SK-N-MC (cell line): ENCODE results near the gene KLHL36.
"Not testable (repeated sequence)": the region's sequence is repeated elsewhere in the genome, so short reads cannot be mapped to it uniquely, and the experiment has no call there.

Experiments used
- DNase-seq: peaks from one replicate; pipeline ENCODE4 v3.0.0-alpha.2; 2011; ENCODE audit warnings: low read depth, low spot score
- H3K27ac ChIP-seq: fragments of 200-600 bp; sonication (generic); 2 replicates; pipeline ENCODE4 v1.5.1; 2016; ENCODE audit warnings: mixed run types
- H3K36me3 ChIP-seq: fragments of 200-600 bp; sonication (generic); 2 replicates; pipeline ENCODE4 v1.6.1; 2017; ENCODE audit warnings: antibody characterized with exemption, low read length, mixed read lengths; ENCODE audit not compliant: insufficient read depth
- H3K4me3 ChIP-seq: fragments of 200-600 bp; sonication (generic); 2 replicates; pipeline ENCODE4 v1.5.1; 2016
- H3K9ac ChIP-seq: fragments of 200-600 bp; sonication (generic); 2 replicates; pipeline ENCODE4 v1.8.0; 2017; ENCODE audit warnings: mixed run types, mixed read lengths; ENCODE audit not compliant: insufficient read length
- H3K9me3 ChIP-seq: fragments of 200-600 bp; sonication (generic); 2 replicates; pipeline ENCODE4 v1.6.1; 2017; ENCODE audit warnings: low read depth, mild to moderate bottlenecking, antibody characterized with exemption, low read length, moderate library complexity, mixed read lengths
- EZH2 ChIP-seq: fragments of 200-600 bp; sonication (generic); IDR thresholded peaks from one replicate; pipeline ENCODE4 v1.6.1; 2017; ENCODE audit warnings: antibody characterized with exemption
- FOXP2 ChIP-seq: optimal IDR thresholded peaks from 2 replicates; pipeline ENCODE3; 2011; ENCODE audit warnings: mild to moderate bottlenecking, moderate library complexity; ENCODE audit not compliant: insufficient read depth; ENCODE audit errors: extremely low read length, control extremely low read depth
- POLR2AphosphoS5 ChIP-seq: IDR thresholded peaks from 2 replicates; pipeline ENCODE4 v1.6.1; 2012; ENCODE audit warnings: mild to moderate bottlenecking, low read depth, low read length, borderline replicate concordance

The KLHL36 gene

GRCh38 chr16:84618581-84619460 is 29.5 kb upstream of the KLHL36 start:
- no peak for DNase-seq
- TF ChIP-seq EZH2 = no peak
- no peak for TF ChIP-seq FOXP2
- no peak for TF ChIP-seq POLR2AphosphoS5
- H3K4me3 ChIP-seq = no peak overlapping the region
- H3K9ac ChIP-seq = no peak overlapping the region
- no peak overlapping the region for H3K27ac ChIP-seq
- no peaks in the 10 kb centered on the region for H3K9me3 ChIP-seq
- no peaks in the 10 kb centered on the region for H3K36me3 ChIP-seq

GRCh38 chr16:84620913-84621312 is 27.4 kb upstream of the KLHL36 start:
- H3K9me3 ChIP-seq, H3K4me3 ChIP-seq, H3K9ac ChIP-seq, H3K36me3 ChIP-seq, DNase-seq, H3K27ac ChIP-seq: not testable (repeated sequence)

GRCh38 chr16:84625556-84625955 is 22.8 kb upstream of the KLHL36 start:
- TF ChIP-seq FOXP2 (no peak), POLR2AphosphoS5 (no peak), EZH2 (no peak)
- no peak overlapping the region for H3K27ac ChIP-seq
- H3K36me3 ChIP-seq = no peaks in the 10 kb centered on the region
- no peak overlapping the region for H3K9ac ChIP-seq
- DNase-seq = no peak
- H3K4me3 ChIP-seq = no peak overlapping the region
- no peaks in the 10 kb centered on the region for H3K9me3 ChIP-seq

- DNase-seq = no peak
- no peak overlapping the region for H3K9ac ChIP-seq
- H3K36me3 ChIP-seq = no peaks in the 10 kb centered on the region
- no peak overlapping the region for H3K4me3 ChIP-seq
- no peaks in the 10 kb centered on the region for H3K9me3 ChIP-seq
- H3K27ac ChIP-seq = no peak overlapping the region
- TF ChIP-seq EZH2 = no peak
- TF ChIP-seq FOXP2 = no peak
- no peak for TF ChIP-seq POLR2AphosphoS5
Measured at GRCh38 chr16:84628226-84628731, 20.0 kb upstream of the KLHL36 start.

DNA sequence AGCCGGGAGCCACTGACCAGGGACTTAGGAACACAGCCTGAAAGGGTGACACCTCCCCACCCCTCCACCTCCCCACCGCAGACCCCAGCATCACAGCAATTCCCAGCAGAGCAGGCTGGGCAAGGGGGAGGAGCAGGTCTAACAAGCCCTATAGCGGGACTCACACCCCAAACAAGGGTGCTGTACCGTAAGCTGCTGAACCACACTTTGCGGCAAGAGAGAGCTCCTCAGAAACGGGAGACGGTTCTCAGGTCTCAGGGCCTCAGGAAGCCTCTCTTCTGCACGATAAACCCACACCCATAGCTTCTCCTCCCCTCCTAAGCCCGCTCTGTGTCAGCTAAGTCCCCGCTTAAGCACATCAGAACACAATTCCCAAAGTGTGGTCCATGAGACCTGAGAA is 18.7 kb upstream of the KLHL36 start:
- no peak for DNase-seq
- no peak for TF ChIP-seq EZH2
- TF ChIP-seq POLR2AphosphoS5 = no peak
- TF ChIP-seq FOXP2 = no peak
- Histone ChIP-seq H3K36me3 (no peaks in the 10 kb centered on the region), H3K27ac (no peak overlapping the region), H3K4me3 (no peak overlapping the region), H3K9ac (no peak overlapping the region), H3K9me3 (no peaks in the 10 kb centered on the region)

- Histone ChIP-seq H3K9me3 (no peaks in the 10 kb centered on the region), H3K4me3 (no peak overlapping the region), H3K9ac (no peak overlapping the region), H3K36me3 (no peaks in the 10 kb centered on the region), H3K27ac (no peak overlapping the region)
- DNase-seq = no peak
- no peak for TF ChIP-seq EZH2
Measured at GRCh38 chr16:84630009-84630408, 18.3 kb upstream of the KLHL36 start.

DNA sequence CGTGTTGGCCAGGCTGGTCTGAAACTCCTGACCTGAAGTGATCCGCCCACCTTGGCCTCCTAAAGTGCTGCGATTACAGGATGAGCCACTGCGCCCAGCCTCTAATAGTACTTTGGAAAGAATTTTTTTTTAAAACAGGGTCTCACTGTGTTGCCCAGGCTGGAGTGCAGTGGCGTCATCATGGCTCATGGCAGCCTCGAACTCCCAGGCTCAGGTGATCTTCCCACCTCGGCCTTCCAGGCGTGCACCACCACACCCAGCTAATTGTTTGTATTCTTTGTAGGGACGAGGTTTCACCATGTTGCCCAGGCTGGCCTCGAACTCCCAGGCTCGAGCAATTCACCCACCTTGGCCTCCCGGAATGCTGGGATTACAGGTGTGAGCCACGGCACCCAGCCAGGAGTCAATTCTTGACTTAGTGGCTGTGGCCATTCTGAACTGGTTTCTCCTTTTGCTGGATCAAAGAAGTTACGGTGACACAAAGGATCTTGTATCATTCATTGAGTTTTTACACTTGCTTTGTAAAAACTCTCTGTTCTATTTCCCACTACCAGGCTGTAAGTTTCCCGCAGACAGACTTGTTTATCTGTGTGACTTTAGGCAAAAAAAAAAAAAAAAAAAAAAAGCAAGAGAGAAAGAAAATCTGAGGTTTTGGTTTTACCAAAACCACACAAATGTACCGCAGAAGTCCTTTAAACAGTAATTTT is 17.7 kb upstream of the KLHL36 start:
- DNase-seq = no peak
- no peak overlapping the region for H3K4me3 ChIP-seq
- TF ChIP-seq FOXP2 (no peak), EZH2 (no peak), POLR2AphosphoS5 (no peak)
- H3K36me3 ChIP-seq = no peaks in the 10 kb centered on the region
- H3K9me3 ChIP-seq = no peaks in the 10 kb centered on the region
- H3K27ac ChIP-seq = no peak overlapping the region
- H3K9ac ChIP-seq = no peak overlapping the region

DNA sequence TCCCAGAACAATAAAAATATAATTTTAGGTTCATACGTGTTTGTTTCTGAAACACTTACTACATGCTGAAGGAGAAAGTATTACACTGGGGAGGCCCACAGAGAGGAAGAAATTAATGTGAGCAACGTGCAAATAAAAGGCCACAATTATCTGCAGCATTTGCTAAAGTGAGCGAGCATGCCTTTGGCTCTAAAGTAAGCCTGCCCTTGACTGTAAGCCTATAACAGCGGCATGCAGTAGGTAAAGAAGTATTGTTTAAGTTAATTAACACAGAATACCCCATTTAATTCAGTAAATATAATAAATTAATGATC is 17.2 kb upstream of the KLHL36 start:
- no peak for DNase-seq
- no peak overlapping the region for H3K4me3 ChIP-seq
- TF ChIP-seq FOXP2 = no peak
- TF ChIP-seq EZH2 = no peak
- TF ChIP-seq POLR2AphosphoS5 = no peak
- no peak overlapping the region for H3K27ac ChIP-seq
- H3K9ac ChIP-seq = no peak overlapping the region
- H3K36me3 ChIP-seq = no peaks in the 10 kb centered on the region
- no peaks in the 10 kb centered on the region for H3K9me3 ChIP-seq

GRCh38 chr16:84631886-84632285 is 16.4 kb upstream of the KLHL36 start:
- Histone ChIP-seq H3K36me3 (no peaks in the 10 kb centered on the region), H3K4me3 (no peak overlapping the region), H3K9me3 (no peaks in the 10 kb centered on the region), H3K9ac (no peak overlapping the region), H3K27ac (no peak overlapping the region)
- TF ChIP-seq POLR2AphosphoS5 (no peak), FOXP2 (no peak), EZH2 (no peak)
- DNase-seq = no peak

GRCh38 chr16:84632862-84633261 is 15.4 kb upstream of the KLHL36 start:
- H3K9ac ChIP-seq, H3K9me3 ChIP-seq, H3K27ac ChIP-seq, H3K36me3 ChIP-seq, DNase-seq, H3K4me3 ChIP-seq: not testable (repeated sequence)
